HepG2 (cell line): ENCODE results near the gene EPB41L2. TPM values are rescaled to one million over a fixed set of nuclear protein-coding genes. Genes with fewer than 3 reads are reported as not detected.

Experiments used
- ATF7-NPFF ChIP-seq: sonication (generic); formaldehyde crosslinking; IDR thresholded peaks from 2 replicates; pipeline ENCODE4 v1.8.1; 2023; ENCODE audit warnings: mild to moderate bottlenecking, low read depth, missing genetic modification reagents, moderate library complexity
- ATM ChIP-seq: fragments of 450-650 bp; IDR thresholded peaks from 2 replicates; pipeline ENCODE4 v1.7.1; 2017; ENCODE audit warnings: mild to moderate bottlenecking, borderline replicate concordance
- EED ChIP-seq: sonication (generic); formaldehyde crosslinking; IDR thresholded peaks from 2 replicates; pipeline ENCODE4 v1.5.0; 2020; ENCODE audit warnings: mild to moderate bottlenecking, missing genetic modification reagents
- ERF ChIP-seq: IDR thresholded peaks from 2 replicates; pipeline ENCODE4 v1.6.1; 2018; ENCODE audit warnings: missing biosample characterization, missing genetic modification reagents
- FOXA1 ChIP-seq, 2 experiments: fragments of 450-650 bp in 1 of 2; sonication (generic) in 1 of 2; formaldehyde crosslinking in 1 of 2; IDR thresholded peaks; 2 replicates each; pipeline versions ENCODE4 v1.4.0 to v1.6.1; 2016 to 2020; ENCODE audit warnings: missing genetic modification reagents in 1 of 2
- FUBP1 ChIP-seq: sonication (generic); formaldehyde crosslinking; IDR thresholded peaks from 2 replicates; pipeline ENCODE4 v1.5.1; 2020; ENCODE audit warnings: missing genetic modification reagents, mild to moderate bottlenecking, borderline replicate concordance
- GZF1 ChIP-seq: sonication (generic); formaldehyde crosslinking; IDR thresholded peaks from 2 replicates; pipeline ENCODE4 v1.5.1; 2020; ENCODE audit warnings: mild to moderate bottlenecking, missing genetic modification reagents
- KAT2B ChIP-seq: fragments of 150-350 bp; IDR thresholded peaks from 2 replicates; pipeline ENCODE4 v1.6.1; 2014; ENCODE audit warnings: low read depth, low read length, borderline replicate concordance
- KDM5A ChIP-seq: fragments of 200-600 bp; sonication (generic); IDR thresholded peaks from 2 replicates; pipeline ENCODE4 v1.7.0; 2018; ENCODE audit warnings: antibody characterized with exemption, mild to moderate bottlenecking, low read length, borderline replicate concordance
- KLF16 ChIP-seq, 2 experiments: sonication (generic) in 1 of 2; formaldehyde crosslinking in 1 of 2; IDR thresholded peaks; 2 replicates each; pipeline versions ENCODE4 v1.6.1 to v1.8.0; 2016 to 2023; ENCODE audit warnings: missing genetic modification reagents in 2 of 2, missing compliant biosample characterization in 1 of 2
- NCOA5 ChIP-seq: sonication (generic); formaldehyde crosslinking; IDR thresholded peaks from 2 replicates; pipeline ENCODE4 v1.4.0; 2020; ENCODE audit warnings: missing genetic modification reagents
- PCBP2 ChIP-seq: fragments of 200-400 bp; formaldehyde crosslinking; optimal IDR thresholded peaks from 2 replicates; pipeline ENCODE3; 2018; ENCODE audit warnings: low read length, low read depth; ENCODE audit not compliant: poor library complexity, severe bottlenecking
- PPARG ChIP-seq: conservative IDR thresholded peaks from 2 replicates; pipeline ENCODE4 v1.6.1; 2016; ENCODE audit warnings: missing biosample characterization, missing genetic modification reagents
- SOX5 ChIP-seq: IDR thresholded peaks from 2 replicates; pipeline ENCODE4 v1.6.1; 2016; ENCODE audit warnings: borderline replicate concordance
- TARDBP ChIP-seq: sonication (generic); formaldehyde crosslinking; IDR thresholded peaks from 2 replicates; pipeline ENCODE4 v1.8.0; 2022; ENCODE audit warnings: mild to moderate bottlenecking, missing genetic modification reagents
- ZFAT ChIP-seq: sonication (generic); formaldehyde crosslinking; conservative IDR thresholded peaks from 2 replicates; pipeline ENCODE4 v1.8.1; 2023; ENCODE audit warnings: missing genetic modification reagents, inconsistent platforms
- ZFP1 ChIP-seq: IDR thresholded peaks from 2 replicates; pipeline ENCODE4 v1.6.1; 2016
- ZKSCAN5 ChIP-seq: sonication (generic); formaldehyde crosslinking; IDR thresholded peaks from 2 replicates; pipeline ENCODE4 v1.5.1; 2020; ENCODE audit warnings: mild to moderate bottlenecking, missing genetic modification reagents
- ZNF142 ChIP-seq: sonication (generic); formaldehyde crosslinking; IDR thresholded peaks from 2 replicates; pipeline ENCODE4 v1.4.0; 2020; ENCODE audit warnings: missing genetic modification reagents
- ZNF335 ChIP-seq: sonication (generic); formaldehyde crosslinking; IDR thresholded peaks from 2 replicates; pipeline ENCODE4 v1.4.0; 2020; ENCODE audit warnings: missing genetic modification reagents
- ZNF362 ChIP-seq: sonication (generic); formaldehyde crosslinking; IDR thresholded peaks from 2 replicates; pipeline ENCODE4 v1.4.0; 2020; ENCODE audit warnings: missing genetic modification reagents, mild to moderate bottlenecking, borderline replicate concordance
- ZNF430 ChIP-seq: sonication (generic); formaldehyde crosslinking; IDR thresholded peaks from 2 replicates; pipeline ENCODE4 v1.9.0; 2021; ENCODE audit warnings: mild to moderate bottlenecking, missing genetic modification reagents
- ZNF441 ChIP-seq: sonication (generic); formaldehyde crosslinking; IDR thresholded peaks from 2 replicates; pipeline ENCODE4 v1.7.0; 2021; ENCODE audit warnings: missing genetic modification reagents, borderline replicate concordance
- ZNF709 ChIP-seq: sonication (generic); formaldehyde crosslinking; IDR thresholded peaks from 2 replicates; pipeline ENCODE4 v1.5.0; 2020; ENCODE audit warnings: mild to moderate bottlenecking, missing genetic modification reagents
- ZNF792 ChIP-seq: IDR thresholded peaks from 2 replicates; pipeline ENCODE4 v1.6.1; 2016
- polyA plus RNA-seq, 8 experiments: library from polyadenylated mRNA; depleted of rRNA in 3 of 8; stranded (reverse) in 7 of 8; unstranded in 1 of 8; fragments of >200 nt; fragmentation: Illumina TruSeq in 4 of 8; extraction: Trizol in 4 of 8; gene quantifications; 2 replicates each; pipeline versions ENCODE4 v1.2.1 to v1.2.3, GENCODE V29; 2011 to 2016; ENCODE audit warnings: low read depth in 4 of 8, missing spikeins in 1 of 8, mixed read lengths in 1 of 8; ENCODE audit not compliant: insufficient read depth in 1 of 8
- total RNA-seq, 5 experiments: library from RNA; depleted of rRNA; stranded (reverse); fragments of >200 nt; fragmentation: Illumina TruSeq; extraction: Trizol; gene quantifications; 2 replicates each; pipeline ENCODE4 v1.2.3, GENCODE V29; 2016; ENCODE audit warnings: low read depth in 1 of 5

Gene EPB41L2
- total and polyA plus RNA-seq, 2 of the 13 experiments (the other 11 are each of a cell fraction or from before 2014, with no cell fraction given) = 41.7 to 56.4 TPM

GRCh38 chr6:130822736-130823135 is 240.3 kb downstream of the EPB41L2 start (continued):
- TF ChIP-seq ZFAT (CRISPR knock-in tag) (no peak), ZNF142 (CRISPR knock-in tag) (no peak), KLF16 (CRISPR knock-in tag; IDR thresholded peaks at IDR 0.05) (no peak), KDM5A (no peak), KAT2B (no peak), ZNF335 (CRISPR knock-in tag) (no peak), FOXA1 (IDR thresholded peaks at IDR 0.05) (no peak), FOXA1 (CRISPR knock-in tag; IDR thresholded peaks at IDR 0.05) (peak; percentile 42; the same call in 1 of the 2 replicates), ATM (no peak), GZF1 (CRISPR knock-in tag) (no peak), NCOA5 (no peak), ZNF709 (CRISPR knock-in tag) (no peak), EED (CRISPR knock-in tag) (no peak), PCBP2 (no peak), ERF (no peak), ZKSCAN5 (no peak), ZNF792 (CRISPR knock-in tag) (no peak), ZNF362 (CRISPR knock-in tag) (no peak), FUBP1 (CRISPR knock-in tag) (no peak), ZNF430 (CRISPR knock-in tag) (no peak), PPARG (CRISPR knock-in tag) (no peak), ZFP1 (CRISPR knock-in tag) (no peak), SOX5 (peak; percentile 50; the same call in 1 of the 2 replicates), TARDBP (no peak; the same call in 1 of the 2 replicates), ATF7-NPFF (no peak), ZNF441 (no peak)
